K562 (cell line): ENCODE results near the gene MAD1L1. TPM values are rescaled to one million over a fixed set of nuclear protein-coding genes. Genes with fewer than 3 reads are reported as not detected.

Source experiments
- ATAC-seq: fragments of 200-7000 bp; cut with Tn5 transposase; 3 replicates; pipeline ENCODE4 v1.9.1; 2020; ENCODE audit warnings: moderate library complexity
- BruUV-seq: library from RNA; stranded (reverse); fragments of 400-500 nt; replicated peaks from 2 replicates; lab custom pipeline; 2021; lab: Mats Ljungman, UMichigan
- CTCF ChIA-PET: fragments of 300-600 bp; formaldehyde crosslinking; extraction: SDS; loops from one replicate; lab custom pipeline; 2021; ENCODE audit warnings: low intra/inter-chr PET ratio; lab: Yijun Ruan, JAX
- POLR2A ChIA-PET: fragments of 300-600, 350-650 bp; sonication (Branson Sonifier 250); formaldehyde crosslinking; extraction: SDS; loops from one replicate; lab custom pipeline; 2021; ENCODE audit warnings: antibody characterized with exemption, inconsistent platforms; lab: Yijun Ruan, JAX
- DNase-seq, 4 experiments: peaks; one replicate each; pipeline versions ENCODE4 v3.0.0 to v3.0.0-alpha.2; 2011 to 2018; ENCODE audit warnings: low spot score in 3 of 4, mixed read lengths in 3 of 4; ENCODE audit errors: extremely low read depth in 1 of 4
- FAIRE-seq: peaks from 2 replicates; lab custom pipeline; 2011; peaks lifted over from hg19 to GRCh38; lab: Jason Lieb, UNC
- H2AFZ ChIP-seq: 2 replicates; pipeline ENCODE4 v1.6.0; 2011; ENCODE audit warnings: low read depth, low read length, control low read depth, inconsistent platforms
- H3K27ac ChIP-seq: fragments of 200-600 bp; 3 replicates; pipeline ENCODE4 v1.8.0; 2011; ENCODE audit warnings: low read depth, mild to moderate bottlenecking, control low read depth, inconsistent platforms, low read length, moderate library complexity, mixed read lengths; ENCODE audit errors: extremely low read depth
- H3K27me3 ChIP-seq, 2 experiments: fragments of 300-600 bp in 1 of 2; 2 replicates in 1 of 2; 3 replicates in 1 of 2; pipeline versions ENCODE4 v1.6.0 to v1.8.0; 2011; ENCODE audit warnings: inconsistent platforms in 2 of 2, low read length in 2 of 2, mild to moderate bottlenecking in 1 of 2, mixed read lengths in 1 of 2, moderate library complexity in 1 of 2; ENCODE audit not compliant: control insufficient read depth in 2 of 2, insufficient read depth in 2 of 2
- H3K36me3 ChIP-seq: fragments of 300-600 bp; 3 replicates; pipeline ENCODE4 v1.8.0; 2011; ENCODE audit warnings: mild to moderate bottlenecking, low read length, inconsistent platforms; ENCODE audit not compliant: control insufficient read depth, insufficient read depth
- H3K4me1 ChIP-seq, 2 experiments: fragments of 200-600 bp in 1 of 2; replicated peaks in 1 of 2; 2 replicates in 1 of 2; 3 replicates in 1 of 2; pipeline versions ENCODE4 v1.5.1 to v1.8.0; 2011; ENCODE audit warnings: inconsistent platforms in 2 of 2, low read length in 2 of 2, mild to moderate bottlenecking in 1 of 2, mixed read lengths in 1 of 2, moderate library complexity in 1 of 2; ENCODE audit not compliant: control insufficient read depth in 2 of 2, insufficient read depth in 2 of 2
- H3K4me2 ChIP-seq: 2 replicates; pipeline ENCODE4 v1.6.1; 2011; ENCODE audit warnings: low read length, control low read depth, inconsistent platforms, mixed read lengths; ENCODE audit not compliant: insufficient read depth
- H3K4me3 ChIP-seq: fragments of 200-600 bp; sonication (generic), shearing (Covaris generic); 2 replicates; pipeline ENCODE4 v1.5.1; 2016; ENCODE audit warnings: control low read depth, inconsistent platforms
- H3K79me2 ChIP-seq: fragments of 200-600 bp; 3 replicates; pipeline ENCODE4 v1.8.0; 2011; ENCODE audit warnings: low read length, inconsistent platforms; ENCODE audit not compliant: control insufficient read depth, insufficient read depth
- H3K9ac ChIP-seq, 2 experiments: 2 replicates each; pipeline versions ENCODE4 v1.6.0 to v1.6.1; 2011; ENCODE audit warnings: low read depth in 2 of 2, low read length in 2 of 2, control low read depth in 1 of 2, inconsistent platforms in 1 of 2, mild to moderate bottlenecking in 1 of 2, mixed read lengths in 1 of 2; ENCODE audit not compliant: insufficient read depth in 1 of 2
- H3K9me1 ChIP-seq: one replicate; pipeline ENCODE4 v1.6.0; 2011; ENCODE audit warnings: inconsistent platforms, mild to moderate bottlenecking, low read length, moderate library complexity; ENCODE audit not compliant: control insufficient read depth, insufficient read depth
- H3K9me3 ChIP-seq: replicated peaks from 2 replicates; pipeline ENCODE4 v1.5.1; 2011; ENCODE audit warnings: low read depth, low read length, inconsistent platforms; ENCODE audit not compliant: control insufficient read depth, insufficient read depth
- H4K20me1 ChIP-seq: replicated peaks from 2 replicates; pipeline ENCODE4 v1.6.1; 2011; ENCODE audit warnings: low read length, inconsistent platforms, mixed read lengths; ENCODE audit not compliant: control insufficient read depth, insufficient read depth
- HOMEZ ChIP-seq: fragments of 250-450 bp; sonication (Bioruptor Pico); IDR thresholded peaks from 2 replicates; pipeline ENCODE4 v1.4.0; 2020; ENCODE audit warnings: mild to moderate bottlenecking, moderate library complexity
- MAZ ChIP-seq, 2 experiments: fragments of 450-650 bp in 1 of 2; sonication (generic) in 1 of 2; formaldehyde crosslinking; IDR thresholded peaks in 1 of 2; conservative IDR thresholded peaks in 1 of 2; 2 replicates each; pipeline versions ENCODE4 v1.4.0 to v1.5.0; 2020; ENCODE audit warnings: mild to moderate bottlenecking in 1 of 2, missing genetic modification reagents in 1 of 2
- PRPF4 ChIP-seq: fragments of 200-400 bp; formaldehyde crosslinking; IDR thresholded peaks from one replicate; pipeline ENCODE4 v1.6.1; 2017; ENCODE audit warnings: low read length, low read depth, mild to moderate bottlenecking; ENCODE audit not compliant: insufficient read depth, poor library complexity, severe bottlenecking
- ZNF197 ChIP-seq: fragments of 200-800 bp; sonication (Bioruptor generic); IDR thresholded peaks from 2 replicates; pipeline ENCODE4 v1.6.1; 2016; ENCODE audit warnings: low read depth, missing genetic modification characterization, missing compliant biosample characterization
- WGBS: fragments of 100-300 bp; shearing (Covaris generic); methylation state at CpG from one replicate; pipeline ENCODE4 v1.1.6; 2016; ENCODE audit warnings: low coverage, mixed read lengths; ENCODE audit not compliant: insufficient coverage; ENCODE audit errors: missing lambda C conversion rate; 5-methylcytosine and 5-hydroxymethylcytosine counted together
- in situ Hi-C: fragments of 300-500 bp; cut with MboI; formaldehyde crosslinking; loops from 4 replicates; pipeline ENCODE4 v1.15.0; 2018; ENCODE audit warnings: inconsistent platforms, mixed read lengths
- intact Hi-C: fragments of 100-400 bp; cut with micrococcal nuclease; formaldehyde crosslinking; loops from 2 replicates; pipeline ENCODE4 v1.14.2; 2022
- polyA plus RNA-seq, 8 experiments: library from polyadenylated mRNA; depleted of rRNA in 4 of 8; stranded (reverse) in 5 of 8; unstranded in 3 of 8; fragments of >200 nt; fragmentation: Nextera tagmentation in 2 of 8; fragmentation: Illumina TruSeq in 1 of 8; extraction: Ambion mirVana in 2 of 8; extraction: Trizol in 1 of 8; gene quantifications; 2 replicates each; pipeline versions ENCODE4 v1.2.1 to v1.2.3, GENCODE V29; 2011 to 2014; ENCODE audit warnings: inconsistent platforms in 1 of 8, missing spikeins in 1 of 8
- total RNA-seq, 7 experiments: library from RNA; depleted of rRNA in 6 of 7; stranded (reverse); fragments of >200 nt in 6 of 7; fragmentation: Illumina TruSeq in 2 of 7; extraction: Trizol in 2 of 7; gene quantifications; 2 replicates each; pipeline versions ENCODE4 v1.2.1 to v1.2.3, GENCODE V29; 2011 to 2021; ENCODE audit warnings: low replicate concordance in 1 of 7

MAD1L1 gene
- total and polyA plus RNA-seq, 9 of the 15 experiments (the other 6 are each of a cell fraction or from before 2014, with no cell fraction given): 1.7 to 89.7 (median 18.0) TPM

GRCh38 chr7:2131341-2131740, 101.4 kb downstream of the MAD1L1 start (continued):
- TF ChIP-seq MAZ (CRISPR knock-in tag; conservative IDR thresholded peaks at IDR 0.05 in 1 of 2, IDR thresholded peaks at IDR 0.05 in 1 of 2) (no peak), PRPF4 (no peak), ZNF197 (CRISPR knock-in tag) (no peak)

- ChIA-PET CTCF (no interaction called here), POLR2A (interaction anchor here (0.6 to 1.3 kb wide), 3 partner anchors 112 to 224 kb away, joined by 3 to 4 read pairs (median 3); partner anchors contain the start of genes MRM2 and NUDT1)
- FAIRE-seq (no peak), ATAC-seq (no peak), DNase-seq (no peak)
- Histone ChIP-seq H3K9me3 (no peaks in the 10 kb centered on the region), H4K20me1 (peaks cover 5% of the 10 kb centered on the region; the same call in 1 of the 2 replicates), H3K9me1 (no peaks in the 10 kb centered on the region), H3K4me2 (no peak overlapping the region), H3K9ac (no peak overlapping the region), H3K79me2 (no peaks in the 10 kb centered on the region), H2AFZ (no peak overlapping the region), H3K27ac (no peak overlapping the region), H3K27me3 (no peaks in the 10 kb centered on the region), H3K4me1 (peaks cover 0 to 17% of the 10 kb centered on the region in 2 experiments; a peak in 1 of 5 replicates), H3K36me3 (peaks cover 16% of the 10 kb centered on the region; the same call in 2 of the 3 replicates), H3K4me3 (no peak overlapping the region)
- no peak for TF ChIP-seq HOMEZ (CRISPR knock-in tag)
- WGBS: 78% methylated on average over 7 of the region's 7 CpGs
- intact Hi-C loops (no loop called here), in situ Hi-C loops (no loop called here)
- BruUV-seq: no TSS peak
Measured at GRCh38 chr7:2130096-2130375, 102.7 kb downstream of the MAD1L1 start.
